Spleen (tissue), 11 donors: ENCODE results near the gene FILIP1. TPM values are rescaled to one million over a fixed set of nuclear protein-coding genes. Genes with fewer than 3 reads are reported as not detected.

Experiments
- DNase-seq: peaks from one replicate; pipeline ENCODE4 v3.0.0-alpha.2; 2020
- H3K27ac ChIP-seq, 8 donors: fragments of 200-600 bp; sonication (generic) in 7 of 8; 1 replicate in 4 of 8; 2 replicates in 4 of 8; pipeline versions ENCODE4 v1.5.0 to v1.8.0; 2016 to 2021; ENCODE audit warnings: inconsistent platforms in 4 of 8, mild to moderate bottlenecking in 4 of 8, moderate library complexity in 1 of 8
- H3K27me3 ChIP-seq, 7 donors: fragments of 200-600 bp; sonication (generic) in 6 of 7; replicated peaks in 1 of 7; 1 replicate in 4 of 7; 2 replicates in 3 of 7; pipeline versions ENCODE4 v1.5.0 to v1.8.0; 2016 to 2021; ENCODE audit warnings: inconsistent platforms in 3 of 7, mild to moderate bottlenecking in 1 of 7
- H3K36me3 ChIP-seq, 6 donors: fragments of 200-600 bp; sonication (generic) in 5 of 6; 1 replicate in 4 of 6; 2 replicates in 2 of 6; pipeline versions ENCODE4 v1.5.0 to v1.8.0; 2016 to 2021; ENCODE audit warnings: inconsistent platforms in 2 of 6
- H3K4me1 ChIP-seq, 6 donors: fragments of 200-600 bp; sonication (generic) in 5 of 6; 1 replicate in 3 of 6; 2 replicates in 3 of 6; pipeline versions ENCODE4 v1.5.0 to v1.8.0; 2016 to 2021; ENCODE audit warnings: inconsistent platforms in 3 of 6
- H3K4me3 ChIP-seq, 8 donors: fragments of 200-600 bp; sonication (generic) in 7 of 8; 1 replicate in 4 of 8; 2 replicates in 4 of 8; pipeline versions ENCODE4 v1.5.0 to v1.8.0; 2016 to 2021; ENCODE audit warnings: inconsistent platforms in 4 of 8, mild to moderate bottlenecking in 4 of 8, moderate library complexity in 2 of 8
- H3K9me3 ChIP-seq, 8 donors: fragments of 200-600 bp; sonication (generic) in 7 of 8; 1 replicate in 4 of 8; 2 replicates in 4 of 8; pipeline versions ENCODE4 v1.5.0 to v1.8.0; 2016 to 2021; ENCODE audit warnings: inconsistent platforms in 4 of 8
- CTCF ChIP-seq, 11 experiments: fragments of 200-600 bp in 7 of 11; fragments of 450-650 bp in 4 of 11; sonication (generic) in 4 of 11; IDR thresholded peaks in 8 of 11; conservative IDR thresholded peaks in 3 of 11; 1 replicate in 7 of 11; 2 replicates in 4 of 11; pipeline versions ENCODE4 v1.4.0 to v1.8.0; 2016 to 2021; ENCODE audit warnings: antibody characterized with exemption in 11 of 11, inconsistent platforms in 4 of 11, mild to moderate bottlenecking in 1 of 11
- POLR2A ChIP-seq, 3 donors: fragments of 450-650 bp; IDR thresholded peaks; one replicate each; pipeline ENCODE4 v1.5.1; 2017; ENCODE audit warnings: antibody characterized with exemption in 3 of 3, mild to moderate bottlenecking in 1 of 3
- POLR2AphosphoS5 ChIP-seq, 3 donors: sonication (generic); formaldehyde crosslinking; IDR thresholded peaks; one replicate each; pipeline ENCODE4 v1.5.1; 2017; ENCODE audit warnings: antibody characterized with exemption in 3 of 3
- WGBS, 5 donors: extraction: QIAGEN DNeasy Blood & Tissue Kit in 3 of 5; methylation state at CpG; one replicate each; pipeline versions ENCODE4 v1.1.5 to v1.1.7; 2013 to 2018; 5-methylcytosine and 5-hydroxymethylcytosine counted together
- intact Hi-C: fragments of 100-400 bp; cut with DNase I; formaldehyde crosslinking; loops from one replicate; pipeline ENCODE4 v1.15.0; 2023; ENCODE audit warnings: low total_unique reads
- polyA plus RNA-seq, 3 donors: library from polyadenylated mRNA; stranded (reverse); fragments of 200-250 nt; gene quantifications; one replicate each; pipeline ENCODE4 v1.2.1, GENCODE V29; 2013
- total RNA-seq, 7 donors: library from RNA; depleted of rRNA in 3 of 7; stranded (reverse); fragments of >200 nt in 3 of 7; fragmentation: NEBNext Ultra II Directional in 4 of 7; extraction: Animal tissue kit (Norgen Biotek cat#: 25700) in 4 of 7; gene quantifications; one replicate each; pipeline versions ENCODE4 v1.1.0 to v1.2.1, GENCODE V29; 2016 to 2021
- donor health status: healthy with polysubstance abuse.
- donor health status: DM: no; HTN: no; CAD: no; lungs with moderate emphysema.
- donor health status: DM: no; HTN: no; CAD: no.
- donor health status: Bipolar disorder and iron deficiency.
- donor health status: healthy.
- donor health status: DM: no; HTN: no; CAD: no.
- donor health status: DM: yes; HTN: yes; CAD: no.

FILIP1 gene
- total and polyA plus RNA-seq, 10 donors = 0.11 to 0.59 (median 0.38) TPM

GRCh38 chr6:75348882-75349261, 144.7 kb downstream of the FILIP1 start:
- peaks cover 0 to 10% (median 0%) of the 10 kb centered on the region in 6 donors for H3K4me1 ChIP-seq
- TF ChIP-seq POLR2AphosphoS5 (IDR thresholded peaks at IDR 0.05) = no peak
- no peak for TF ChIP-seq POLR2A (IDR thresholded peaks at IDR 0.05)
- TF ChIP-seq CTCF (IDR thresholded peaks at IDR 0.05 in 8 of 11, conservative IDR thresholded peaks at IDR 0.05 in 3 of 11) = no peak
- peaks cover 0 to 31% (median 0%) of the 10 kb centered on the region in 7 donors for H3K27me3 ChIP-seq
- H3K27ac ChIP-seq = no peak overlapping the region
- H3K9me3 ChIP-seq = no peaks in the 10 kb centered on the region
- intact Hi-C loops = no loop called here
- H3K4me3 ChIP-seq = peak overlapping the region in 1 of 8 donors; percentile 26
- no peak for DNase-seq
- no peaks in the 10 kb centered on the region for H3K36me3 ChIP-seq

GRCh38 chr6:75347898-75348610, 145.5 kb downstream of the FILIP1 start:
- H3K36me3 ChIP-seq = no peaks in the 10 kb centered on the region
- no peak overlapping the region for H3K27ac ChIP-seq
- DNase-seq = no peak
- H3K4me3 ChIP-seq = no peak overlapping the region
- TF ChIP-seq POLR2AphosphoS5 (IDR thresholded peaks at IDR 0.05) (no peak), POLR2A (IDR thresholded peaks at IDR 0.05) (no peak), CTCF (IDR thresholded peaks at IDR 0.05 in 8 of 11, conservative IDR thresholded peaks at IDR 0.05 in 3 of 11) (no peak)
- peaks cover 0 to 27% (median 0%) of the 10 kb centered on the region in 7 donors for H3K27me3 ChIP-seq
- intact Hi-C loops = no loop called here
- no peaks in the 10 kb centered on the region for H3K9me3 ChIP-seq
- WGBS, 5 donors = 79 to 94% (median 89%) methylated on average over 2 of the region's 2 CpGs
- peaks cover 0 to 10% (median 0%) of the 10 kb centered on the region in 6 donors for H3K4me1 ChIP-seq

GRCh38 chr6:75345413-75345812, 148.2 kb downstream of the FILIP1 start:
- Histone ChIP-seq H3K4me3 (no peak overlapping the region), H3K36me3 (no peaks in the 10 kb centered on the region), H3K4me1 (peaks cover 0 to 10% (median 0%) of the 10 kb centered on the region in 6 donors), H3K27ac (no peak overlapping the region), H3K27me3 (peaks cover 0 to 20% (median 0%) of the 10 kb centered on the region in 7 donors), H3K9me3 (no peaks in the 10 kb centered on the region)
- 91 to 94% (median 94%) methylated on average over 9 of the region's 9 CpGs for WGBS, 5 donors
- DNase-seq = no peak
- TF ChIP-seq CTCF (IDR thresholded peaks at IDR 0.05 in 8 of 11, conservative IDR thresholded peaks at IDR 0.05 in 3 of 11) = no peak
- intact Hi-C loops = no loop called here

GRCh38 chr6:75344455-75344854, 149.1 kb downstream of the FILIP1 start:
- Histone ChIP-seq H3K9me3 (no peaks in the 10 kb centered on the region), H3K36me3 (no peaks in the 10 kb centered on the region), H3K27me3 (peaks cover 0 to 11% (median 0%) of the 10 kb centered on the region in 7 donors), H3K4me1 (peaks cover 0 to 5% (median 0%) of the 10 kb centered on the region in 6 donors), H3K4me3 (no peak overlapping the region), H3K27ac (no peak overlapping the region)
- TF ChIP-seq POLR2AphosphoS5 (IDR thresholded peaks at IDR 0.05) = no peak
- no peak for TF ChIP-seq CTCF (IDR thresholded peaks at IDR 0.05 in 8 of 11, conservative IDR thresholded peaks at IDR 0.05 in 3 of 11)
- DNase-seq = no peak
- intact Hi-C loops = no loop called here
